Measurements from ENCODE around the gene C1orf174. TPM values are rescaled to one million over a fixed set of nuclear protein-coding genes. Genes with fewer than 3 reads are reported as not detected.
"Not testable (repeated sequence)": the region's sequence is repeated elsewhere in the genome, so short reads cannot be mapped to it uniquely, and the experiment has no call there.

C1orf174 gene
- total RNA-seq, 2 donors from 2014 or later = 17.1 to 22.3 TPM

- DNase-seq = no peak
- no peak for ATAC-seq
- intact Hi-C loops (cut with DNase I, micrococcal nuclease) = no loop called here
Measured at GRCh38 chr1:3929126-3929525, 29.1 kb upstream of the C1orf174 start.

DNA sequence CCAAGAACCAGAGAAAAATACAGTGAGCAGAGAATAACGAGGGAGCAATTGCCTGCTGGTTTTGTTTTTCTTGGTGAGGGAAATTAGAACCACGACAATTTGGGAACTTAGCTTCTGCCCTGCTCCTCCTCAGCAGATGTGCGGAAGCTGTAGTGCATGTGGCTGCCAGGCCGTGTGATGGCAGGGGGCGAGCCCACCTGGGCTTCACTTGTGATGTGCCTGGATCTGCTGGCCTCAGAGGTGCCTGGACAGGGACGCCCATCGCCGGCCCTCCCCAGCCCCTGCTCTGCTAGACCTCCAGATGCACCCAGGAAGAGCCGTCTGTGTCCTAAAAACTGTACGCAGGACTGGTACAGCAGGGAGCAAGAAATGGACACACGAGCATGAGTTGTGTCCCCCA is 28.5 kb upstream of the C1orf174 start:
- DNase-seq = no peak
- ATAC-seq = no peak
- intact Hi-C loops (cut with DNase I, micrococcal nuclease) = no loop called here

DNA sequence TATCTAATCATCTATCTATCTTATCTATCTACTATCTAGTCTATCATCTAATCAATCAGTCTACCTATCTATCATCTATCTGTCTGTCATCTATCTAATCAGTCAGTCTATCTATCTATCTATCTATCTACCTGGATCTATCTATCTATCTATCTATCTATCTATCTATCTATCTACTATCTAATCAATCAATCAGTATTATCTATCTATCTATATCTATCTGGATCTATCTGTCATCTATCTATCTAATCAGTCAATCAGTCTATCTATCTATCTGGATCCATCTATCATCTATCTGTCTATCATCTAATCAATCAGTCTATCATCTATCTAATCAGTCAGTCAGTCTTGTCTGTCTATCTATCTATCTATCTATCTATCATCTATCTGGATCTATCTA is 26.9 kb upstream of the C1orf174 start:
- no peak for DNase-seq
- intact Hi-C loops (cut with DNase I, micrococcal nuclease) = no loop called here
- no peak for ATAC-seq

- no peak for DNase-seq
Measured at GRCh38 chr1:3925762-3926161, 25.7 kb upstream of the C1orf174 start.

GRCh38 chr1:3925256-3925655 is 25.2 kb upstream of the C1orf174 start:
- DNase-seq (no peak), ATAC-seq (no peak)
- intact Hi-C loops (cut with DNase I, micrococcal nuclease) = no loop called here

More at GRCh38 chr1:3925762-3926161, 25.7 kb upstream of the C1orf174 start:
- ATAC-seq = no peak
- intact Hi-C loops (cut with DNase I, micrococcal nuclease) = no loop called here

GRCh38 chr1:3924825-3925220 is 24.8 kb upstream of the C1orf174 start:
- ATAC-seq (no peak), DNase-seq (no peak)
- intact Hi-C loops (cut with DNase I, micrococcal nuclease) = no loop called here

GRCh38 chr1:3924186-3924824 is 24.2 kb upstream of the C1orf174 start:
- intact Hi-C loops (cut with DNase I, micrococcal nuclease) = no loop called here
- ATAC-seq = no peak
- DNase-seq = no peak

DNA sequence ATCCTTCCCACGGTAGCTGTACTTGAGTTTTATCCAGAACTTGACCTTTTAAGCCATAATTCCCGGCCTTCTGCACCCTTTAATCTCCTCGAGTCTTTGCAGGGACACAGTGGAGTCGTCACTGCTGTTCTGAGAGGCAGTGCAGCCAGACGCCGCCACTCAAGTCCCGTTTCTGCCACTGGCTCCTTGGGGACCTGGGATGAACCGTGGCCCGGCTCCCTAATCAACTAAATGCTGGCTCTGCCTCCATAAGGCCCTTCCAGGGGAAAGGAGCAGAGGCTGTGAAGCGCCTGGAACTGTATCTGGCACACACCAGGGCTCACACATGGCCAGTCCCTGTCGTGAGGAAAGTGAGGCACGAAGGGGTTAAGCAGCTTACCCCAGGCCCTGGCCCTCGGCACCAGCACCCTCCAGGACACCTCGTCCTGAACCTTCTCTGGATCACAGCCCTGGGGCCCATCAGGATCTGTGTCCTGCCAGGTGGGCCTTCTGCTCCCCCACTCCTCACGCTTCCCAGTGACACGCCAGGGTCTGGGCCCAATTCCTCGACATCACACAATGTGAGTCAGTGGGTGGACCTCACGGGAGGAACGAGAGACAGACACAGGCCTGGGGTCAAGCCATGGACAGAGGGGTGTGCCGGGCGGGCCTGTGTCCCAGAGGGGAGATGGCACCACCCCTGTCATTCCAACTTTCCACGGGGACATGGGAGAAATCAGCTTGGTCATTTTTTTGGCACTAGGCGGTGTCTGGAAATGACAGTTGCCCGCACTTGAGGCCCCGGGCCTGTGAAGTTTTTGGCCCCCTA is 23.5 kb upstream of the C1orf174 start:
- ATAC-seq (no peak), DNase-seq (no peak)
- intact Hi-C loops (cut with DNase I, micrococcal nuclease) = no loop called here

GRCh38 chr1:3922851-3923250 is 22.8 kb upstream of the C1orf174 start:
- DNase-seq (no peak), ATAC-seq (no peak)
- intact Hi-C loops (cut with DNase I, micrococcal nuclease) = no loop called here

DNA sequence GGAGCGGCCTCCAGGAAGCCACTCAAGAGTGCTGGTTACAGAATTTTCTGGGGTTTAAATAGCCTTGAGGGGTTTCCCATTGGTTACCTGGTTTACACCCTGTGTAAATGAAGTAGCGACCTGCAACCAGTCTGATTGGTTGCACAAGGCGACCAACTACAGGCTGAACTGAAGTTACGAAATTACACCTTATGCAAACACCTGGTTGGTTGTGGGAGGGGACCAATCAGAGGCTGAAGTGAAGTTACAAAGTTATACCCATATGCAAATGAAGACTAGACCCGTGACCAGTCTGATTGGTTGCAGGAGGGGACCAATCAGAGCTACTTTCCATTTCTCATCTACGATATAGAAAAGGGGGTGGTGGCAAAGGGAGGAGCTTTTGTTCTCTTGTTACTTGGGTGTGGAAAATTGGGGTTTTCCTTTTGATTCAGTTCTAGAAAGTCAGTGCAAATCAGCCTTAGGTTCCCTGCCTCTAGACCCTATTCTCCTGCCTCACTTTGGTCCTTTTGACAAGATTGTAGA is 22.2 kb upstream of the C1orf174 start:
- no peak for DNase-seq
- intact Hi-C loops (cut with DNase I, micrococcal nuclease) = no loop called here
- peak; percentile 56 for ATAC-seq

- intact Hi-C loops (cut with DNase I, micrococcal nuclease) = no loop called here
- ATAC-seq (no peak), DNase-seq (no peak)
Measured at GRCh38 chr1:3921765-3922164, 21.7 kb upstream of the C1orf174 start.

GRCh38 chr1:3919706-3920105 is 19.6 kb upstream of the C1orf174 start:
- ATAC-seq (no peak), DNase-seq (no peak)
- intact Hi-C loops (cut with DNase I, micrococcal nuclease) = no loop called here

GRCh38 chr1:3918966-3919611 is 19.0 kb upstream of the C1orf174 start:
- intact Hi-C loops (cut with DNase I, micrococcal nuclease) = no loop called here
- ATAC-seq = no peak
- no peak for DNase-seq

- intact Hi-C loops (cut with DNase I, micrococcal nuclease); DNase-seq; ATAC-seq: not testable (repeated sequence)
Measured at GRCh38 chr1:3918359-3918758, 18.3 kb upstream of the C1orf174 start.

DNA sequence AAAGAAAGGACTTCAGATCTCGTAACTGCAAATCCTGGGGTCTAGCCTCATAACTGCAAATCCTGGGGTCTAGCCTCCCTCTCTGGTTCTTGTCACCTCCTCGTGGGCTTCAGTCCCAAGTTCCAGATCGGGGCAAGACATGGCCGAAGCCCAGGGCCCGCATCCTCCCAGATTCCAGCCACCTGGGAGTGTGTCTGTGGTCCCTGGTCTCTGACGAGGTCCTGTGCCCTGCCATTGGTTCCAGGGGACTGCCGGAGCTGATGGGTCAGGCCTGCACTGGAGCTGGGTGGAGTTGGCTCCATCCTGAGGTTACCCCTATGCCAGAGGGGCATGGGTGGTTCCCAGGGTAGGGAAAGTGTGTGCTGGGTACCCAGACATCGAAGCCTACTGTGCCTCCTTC is 17.7 kb upstream of the C1orf174 start:
- intact Hi-C loops (cut with DNase I, micrococcal nuclease) = no loop called here
- DNase-seq (no peak), ATAC-seq (no peak)

GRCh38 chr1:3915551-3916121 is 15.6 kb upstream of the C1orf174 start:
- ATAC-seq (no peak), DNase-seq (no peak)
- intact Hi-C loops (cut with DNase I, micrococcal nuclease) = no loop called here

DNA sequence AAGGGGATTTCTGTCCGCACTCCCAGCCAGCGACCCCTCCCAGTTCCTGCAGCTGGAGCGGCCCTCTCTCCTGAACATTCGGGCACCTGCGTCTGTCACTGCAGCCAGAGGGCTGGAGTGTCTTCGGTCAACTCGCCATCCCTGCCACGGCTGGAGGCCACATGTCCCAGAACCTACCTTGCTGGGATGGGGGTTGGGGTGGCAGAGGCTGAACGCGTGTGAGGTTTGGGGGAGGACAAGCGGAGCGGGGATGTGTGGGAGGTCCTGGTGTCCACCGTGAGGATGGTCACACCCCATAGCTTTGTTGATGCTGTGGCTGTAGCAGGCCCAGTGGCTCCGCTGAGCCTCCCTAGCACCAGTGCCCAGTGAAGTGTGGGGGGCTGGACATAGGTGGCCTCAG is 14.8 kb upstream of the C1orf174 start:
- intact Hi-C loops (cut with DNase I, micrococcal nuclease) = no loop called here
- ATAC-seq (no peak), DNase-seq (no peak)

DNA sequence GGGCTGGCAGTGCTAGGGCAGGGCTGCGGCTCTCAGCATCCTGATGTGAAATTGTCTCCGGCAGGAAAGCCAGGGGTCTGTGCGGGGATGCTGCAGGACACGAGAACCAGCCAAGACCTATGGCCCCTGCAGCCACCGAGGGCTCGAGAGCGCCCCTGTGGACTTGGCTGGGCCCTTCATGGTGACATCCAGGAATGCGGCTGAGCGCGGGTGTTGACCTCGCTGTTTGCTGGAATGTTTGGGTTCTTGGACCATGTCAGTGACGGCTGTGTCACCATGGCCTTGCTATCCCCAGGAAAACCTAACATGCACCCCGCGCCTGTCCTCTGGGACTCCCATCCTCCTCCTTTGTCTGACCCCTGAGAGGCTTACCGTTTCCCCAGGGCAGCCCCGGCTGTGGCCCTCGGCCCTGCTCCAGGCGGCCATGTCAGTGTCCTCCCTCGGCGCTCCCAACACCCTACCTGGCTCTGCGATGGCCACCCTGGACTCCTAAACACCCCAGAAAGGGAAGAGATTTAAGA is 14.3 kb upstream of the C1orf174 start:
- ATAC-seq (no peak), DNase-seq (no peak)
- intact Hi-C loops (cut with DNase I, micrococcal nuclease) = no loop called here

Data from left colon (tissue), 2 donors.